ENCODE measurements around the gene CSRP2.

The CSRP2 gene

GRCh38 chr12:76890151-76891143 is 11.6 kb upstream of the CSRP2 start:
- FAIRE-seq: no peak

- FAIRE-seq: no peak
Observed at GRCh38 chr12:76888775-76889174, 10.0 kb upstream of the CSRP2 start.

GRCh38 chr12:76883811-76884210 is 5.0 kb upstream of the CSRP2 start:
- no peak for FAIRE-seq

- FAIRE-seq: no peak
Observed at GRCh38 chr12:76883151-76883550, 4.3 kb upstream of the CSRP2 start.

GRCh38 chr12:76882367-76882766 is 3.5 kb upstream of the CSRP2 start:
- no peak for FAIRE-seq

- FAIRE-seq: no peak
Observed at GRCh38 chr12:76881142-76881541, 2.3 kb upstream of the CSRP2 start.

GRCh38 chr12:76880519-76881023 is 1.8 kb upstream of the CSRP2 start:
- FAIRE-seq: no peak

- FAIRE-seq: no peak
Observed at GRCh38 chr12:76879710-76880518, 1.1 kb upstream of the CSRP2 start.

GRCh38 chr12:76878099-76878898 is 520 bp downstream of the CSRP2 start:
- no peak for FAIRE-seq

- no peak for FAIRE-seq
Observed at GRCh38 chr12:76876696-76877229, 2.1 kb downstream of the CSRP2 start.

- no peak for FAIRE-seq
Observed at GRCh38 chr12:76874491-76875190, 4.2 kb downstream of the CSRP2 start.

- FAIRE-seq: no peak
Observed at GRCh38 chr12:76874027-76874426, 4.8 kb downstream of the CSRP2 start.

GRCh38 chr12:76872415-76872814 is 6.4 kb downstream of the CSRP2 start:
- FAIRE-seq: no peak

GRCh38 chr12:76871742-76872141 is 7.1 kb downstream of the CSRP2 start:
- FAIRE-seq: no peak

- no peak for FAIRE-seq
Observed at GRCh38 chr12:76871082-76871481, 7.7 kb downstream of the CSRP2 start.

GRCh38 chr12:76866726-76867125 is 12.1 kb downstream of the CSRP2 start:
- no peak for FAIRE-seq

- FAIRE-seq: no peak
Observed at GRCh38 chr12:76866151-76866567, 12.7 kb downstream of the CSRP2 start.

- no peak for FAIRE-seq
Observed at GRCh38 chr12:76864791-76865400, 13.9 kb downstream of the CSRP2 start.

- FAIRE-seq: no peak
Observed at GRCh38 chr12:76863837-76864236, 15.0 kb downstream of the CSRP2 start.

- no peak for FAIRE-seq
Observed at GRCh38 chr12:76863005-76863670, 15.7 kb downstream of the CSRP2 start.

- FAIRE-seq: no peak
Observed at GRCh38 chr12:76860256-76860655, 18.6 kb downstream of the CSRP2 start.

Data from TTC549 (cell line).